Liver (tissue), 9 donors: ENCODE measurements around the gene FARSA. TPM values are rescaled to one million over a fixed set of nuclear protein-coding genes. Genes with fewer than 3 reads are reported as not detected.

ENCODE experiments used
- DNase-seq: peaks from one replicate; pipeline ENCODE4 v3.0.0-alpha.2; 2017; ENCODE audit warnings: low spot score
- H3K27ac ChIP-seq, 2 donors: one replicate each; pipeline ENCODE4 v1.7.0; 2013; ENCODE audit warnings: inconsistent platforms in 2 of 2, low read length in 2 of 2, control low read depth in 1 of 2, low read depth in 1 of 2, mild to moderate bottlenecking in 1 of 2
- H3K27me3 ChIP-seq, 4 donors: one replicate each; pipeline versions ENCODE4 v1.6.1 to v1.7.0; 2013; ENCODE audit warnings: low read length in 3 of 4, inconsistent platforms in 1 of 4, mild to moderate bottlenecking in 1 of 4, moderate library complexity in 1 of 4; ENCODE audit not compliant: control insufficient read depth in 4 of 4, insufficient read depth in 4 of 4
- H3K36me3 ChIP-seq, 4 donors: one replicate each; pipeline versions ENCODE4 v1.6.1 to v1.7.0; 2013; ENCODE audit warnings: low read length in 3 of 4, mild to moderate bottlenecking in 3 of 4, low read depth in 1 of 4, moderate library complexity in 1 of 4; ENCODE audit not compliant: control insufficient read depth in 4 of 4, insufficient read depth in 3 of 4
- H3K4me1 ChIP-seq, 4 donors: one replicate each; pipeline versions ENCODE4 v1.6.1 to v1.7.0; 2013; ENCODE audit warnings: low read length in 3 of 4, mild to moderate bottlenecking in 3 of 4, moderate library complexity in 1 of 4; ENCODE audit not compliant: control insufficient read depth in 4 of 4, insufficient read depth in 4 of 4
- H3K4me3 ChIP-seq, 3 donors: one replicate each; pipeline versions ENCODE4 v1.6.1 to v1.7.0; 2013; ENCODE audit warnings: low read length in 3 of 3, control low read depth in 1 of 3, low read depth in 1 of 3, mild to moderate bottlenecking in 1 of 3
- H3K9ac ChIP-seq, 2 donors: one replicate each; pipeline ENCODE4 v1.7.0; 2013; ENCODE audit warnings: low read length in 2 of 2, mild to moderate bottlenecking in 2 of 2, moderate library complexity in 2 of 2, control low read depth in 1 of 2, low read depth in 1 of 2
- H3K9me3 ChIP-seq, 4 donors: one replicate each; pipeline versions ENCODE4 v1.6.1 to v1.7.0; 2013; ENCODE audit warnings: low read length in 3 of 4; ENCODE audit not compliant: control insufficient read depth in 4 of 4
- EGR1 ChIP-seq, 2 donors: IDR thresholded peaks; 2 replicates each; pipeline ENCODE4 v1.6.1; 2016 to 2018; ENCODE audit warnings: antibody characterized with exemption in 2 of 2, low read depth in 2 of 2
- FOXA1 ChIP-seq: IDR thresholded peaks from 2 replicates; pipeline ENCODE4 v1.6.1; 2016; ENCODE audit warnings: antibody characterized with exemption
- FOXA2 ChIP-seq: IDR thresholded peaks from 2 replicates; pipeline ENCODE4 v1.6.1; 2016; ENCODE audit warnings: antibody characterized with exemption
- GABPA ChIP-seq, 2 donors: IDR thresholded peaks in 1 of 2; conservative IDR thresholded peaks in 1 of 2; 2 replicates each; pipeline ENCODE4 v1.6.1; 2016; ENCODE audit warnings: antibody characterized with exemption in 2 of 2, mild to moderate bottlenecking in 1 of 2, moderate library complexity in 1 of 2
- HNF4A ChIP-seq, 2 donors: conservative IDR thresholded peaks; 2 replicates each; pipeline ENCODE4 v1.6.1; 2016; ENCODE audit warnings: antibody characterized with exemption in 2 of 2, mild to moderate bottlenecking in 2 of 2
- HNF4G ChIP-seq: IDR thresholded peaks from 2 replicates; pipeline ENCODE4 v1.6.1; 2016; ENCODE audit warnings: antibody characterized with exemption
- JUND ChIP-seq, 2 donors: IDR thresholded peaks; 2 replicates each; pipeline ENCODE4 v1.6.1; 2016; ENCODE audit warnings: antibody characterized with exemption in 2 of 2
- NR2F2 ChIP-seq: IDR thresholded peaks from 2 replicates; pipeline ENCODE4 v1.6.1; 2016; ENCODE audit warnings: antibody characterized with exemption
- RAD21 ChIP-seq, 2 donors: IDR thresholded peaks; 2 replicates each; pipeline ENCODE4 v1.6.1; 2016; ENCODE audit warnings: antibody characterized with exemption in 2 of 2, mild to moderate bottlenecking in 2 of 2
- RXRA ChIP-seq, 2 donors: IDR thresholded peaks; 2 replicates each; pipeline ENCODE4 v1.6.1; 2017 to 2018; ENCODE audit warnings: antibody characterized with exemption in 2 of 2, mild to moderate bottlenecking in 1 of 2
- SP1 ChIP-seq: IDR thresholded peaks from 2 replicates; pipeline ENCODE4 v1.6.1; 2018; ENCODE audit warnings: antibody characterized with exemption, mild to moderate bottlenecking
- TAF1 ChIP-seq: conservative IDR thresholded peaks from 2 replicates; pipeline ENCODE4 v1.6.1; 2016; ENCODE audit warnings: antibody characterized with exemption, mild to moderate bottlenecking
- YY1 ChIP-seq: IDR thresholded peaks from 2 replicates; pipeline ENCODE4 v1.6.1; 2016; ENCODE audit warnings: antibody characterized with exemption, mild to moderate bottlenecking
- WGBS: extraction: QIAGEN DNeasy Blood & Tissue Kit; methylation state at CpG from one replicate; pipeline ENCODE4 v1.1.7; 2013; 5-methylcytosine and 5-hydroxymethylcytosine counted together
- polyA plus RNA-seq, 2 donors: library from polyadenylated mRNA; stranded (reverse) in 1 of 2; unstranded in 1 of 2; fragments of 200-250 nt in 1 of 2; fragments of >200 nt in 1 of 2; fragmentation: Nextera tagmentation in 1 of 2; extraction: Ambion mirVana in 1 of 2; gene quantifications; one replicate each; pipeline versions ENCODE4 v1.2.1 to v1.2.3, GENCODE V29; 2013 to 2015
- total RNA-seq, 2 donors: library from RNA; depleted of rRNA; stranded (reverse); fragments of >200 nt; gene quantifications; one replicate each; pipeline ENCODE4 v1.2.3, GENCODE V29; 2014
- TF ChIP-seq, protein P1 (sequence below): IDR thresholded peaks from 2 replicates; pipeline ENCODE4 v1.6.1; 2016; ENCODE audit warnings: antibody characterized with exemption, mild to moderate bottlenecking
- TF ChIP-seq, protein P2 (sequence below): fragments of 150-350 bp; IDR thresholded peaks from 2 replicates; pipeline ENCODE4 v1.5.1; 2017; ENCODE audit warnings: improper control_type of control experiment, low read depth, low read length; ENCODE audit not compliant: missing input control
- TF ChIP-seq, protein P3 (sequence below): IDR thresholded peaks from 2 replicates; pipeline ENCODE4 v1.6.1; 2016; ENCODE audit warnings: antibody characterized with exemption
- TF ChIP-seq, protein P4 (sequence below): IDR thresholded peaks from 2 replicates; pipeline ENCODE4 v1.6.1; 2016; ENCODE audit warnings: antibody characterized with exemption
- TF ChIP-seq, protein P5 (sequence below): IDR thresholded peaks from 2 replicates; pipeline ENCODE4 v1.6.1; 2016; ENCODE audit warnings: antibody characterized with exemption
- donor health status: healthy.
- donor health status: healthy.
- donor health status: healthy.
- donor health status: healthy.
- donor health status: healthy.

FARSA gene
- total and polyA plus RNA-seq, 4 donors: 29.8 to 50.1 (median 34.3) TPM

DNA sequence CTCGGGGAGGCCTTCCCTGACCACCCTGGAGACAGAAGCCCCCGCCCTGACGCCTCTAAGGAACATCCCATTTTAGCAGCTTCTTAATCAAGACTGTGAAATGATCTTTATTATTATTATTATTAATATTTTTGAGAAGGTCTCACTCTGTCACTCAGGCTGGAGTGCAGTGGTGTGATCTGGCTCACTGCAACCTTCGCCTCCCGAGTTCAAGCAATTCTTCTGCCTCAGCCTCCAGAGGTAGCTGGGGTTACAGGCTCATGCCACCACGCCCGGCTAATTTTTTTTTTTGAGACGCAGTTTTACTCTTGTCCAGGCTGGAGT, 32.3 kb upstream of the FARSA start:
- 53% methylated on average over 8 of the region's 8 CpGs for WGBS
- Histone ChIP-seq H3K9me3 (no peaks in the 10 kb centered on the region), H3K9ac (peak overlapping the region in 1 of 2 donors; percentile 84), H3K4me1 (peaks cover 0 to 15% (median 10%) of the 10 kb centered on the region in 4 donors), H3K27me3 (no peaks in the 10 kb centered on the region), H3K4me3 (peak overlapping the region in 1 of 3 donors; percentile 44), H3K36me3 (no peaks in the 10 kb centered on the region), H3K27ac (no peak overlapping the region)
- no peak for DNase-seq
- TF ChIP-seq GABPA (IDR thresholded peaks at IDR 0.05 in 1 of 2, conservative IDR thresholded peaks at IDR 0.05 in 1 of 2) (no peak), HNF4G (no peak), FOXA1 (no peak), EGR1 (IDR thresholded peaks at IDR 0.05; ENCODE audit: low read depth in 2 of 2) (no peak), HNF4A (conservative IDR thresholded peaks at IDR 0.05) (no peak), RXRA (IDR thresholded peaks at IDR 0.05) (no peak), NR2F2 (no peak), TAF1 (no peak), JUND (IDR thresholded peaks at IDR 0.05) (no peak), YY1 (no peak), FOXA2 (no peak), RAD21 (IDR thresholded peaks at IDR 0.05) (no peak), SP1 (no peak)
- TF ChIP-seq, protein P1, sequence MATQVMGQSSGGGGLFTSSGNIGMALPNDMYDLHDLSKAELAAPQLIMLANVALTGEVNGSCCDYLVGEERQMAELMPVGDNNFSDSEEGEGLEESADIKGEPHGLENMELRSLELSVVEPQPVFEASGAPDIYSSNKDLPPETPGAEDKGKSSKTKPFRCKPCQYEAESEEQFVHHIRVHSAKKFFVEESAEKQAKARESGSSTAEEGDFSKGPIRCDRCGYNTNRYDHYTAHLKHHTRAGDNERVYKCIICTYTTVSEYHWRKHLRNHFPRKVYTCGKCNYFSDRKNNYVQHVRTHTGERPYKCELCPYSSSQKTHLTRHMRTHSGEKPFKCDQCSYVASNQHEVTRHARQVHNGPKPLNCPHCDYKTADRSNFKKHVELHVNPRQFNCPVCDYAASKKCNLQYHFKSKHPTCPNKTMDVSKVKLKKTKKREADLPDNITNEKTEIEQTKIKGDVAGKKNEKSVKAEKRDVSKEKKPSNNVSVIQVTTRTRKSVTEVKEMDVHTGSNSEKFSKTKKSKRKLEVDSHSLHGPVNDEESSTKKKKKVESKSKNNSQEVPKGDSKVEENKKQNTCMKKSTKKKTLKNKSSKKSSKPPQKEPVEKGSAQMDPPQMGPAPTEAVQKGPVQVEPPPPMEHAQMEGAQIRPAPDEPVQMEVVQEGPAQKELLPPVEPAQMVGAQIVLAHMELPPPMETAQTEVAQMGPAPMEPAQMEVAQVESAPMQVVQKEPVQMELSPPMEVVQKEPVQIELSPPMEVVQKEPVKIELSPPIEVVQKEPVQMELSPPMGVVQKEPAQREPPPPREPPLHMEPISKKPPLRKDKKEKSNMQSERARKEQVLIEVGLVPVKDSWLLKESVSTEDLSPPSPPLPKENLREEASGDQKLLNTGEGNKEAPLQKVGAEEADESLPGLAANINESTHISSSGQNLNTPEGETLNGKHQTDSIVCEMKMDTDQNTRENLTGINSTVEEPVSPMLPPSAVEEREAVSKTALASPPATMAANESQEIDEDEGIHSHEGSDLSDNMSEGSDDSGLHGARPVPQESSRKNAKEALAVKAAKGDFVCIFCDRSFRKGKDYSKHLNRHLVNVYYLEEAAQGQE: no peak
- TF ChIP-seq, protein P2, sequence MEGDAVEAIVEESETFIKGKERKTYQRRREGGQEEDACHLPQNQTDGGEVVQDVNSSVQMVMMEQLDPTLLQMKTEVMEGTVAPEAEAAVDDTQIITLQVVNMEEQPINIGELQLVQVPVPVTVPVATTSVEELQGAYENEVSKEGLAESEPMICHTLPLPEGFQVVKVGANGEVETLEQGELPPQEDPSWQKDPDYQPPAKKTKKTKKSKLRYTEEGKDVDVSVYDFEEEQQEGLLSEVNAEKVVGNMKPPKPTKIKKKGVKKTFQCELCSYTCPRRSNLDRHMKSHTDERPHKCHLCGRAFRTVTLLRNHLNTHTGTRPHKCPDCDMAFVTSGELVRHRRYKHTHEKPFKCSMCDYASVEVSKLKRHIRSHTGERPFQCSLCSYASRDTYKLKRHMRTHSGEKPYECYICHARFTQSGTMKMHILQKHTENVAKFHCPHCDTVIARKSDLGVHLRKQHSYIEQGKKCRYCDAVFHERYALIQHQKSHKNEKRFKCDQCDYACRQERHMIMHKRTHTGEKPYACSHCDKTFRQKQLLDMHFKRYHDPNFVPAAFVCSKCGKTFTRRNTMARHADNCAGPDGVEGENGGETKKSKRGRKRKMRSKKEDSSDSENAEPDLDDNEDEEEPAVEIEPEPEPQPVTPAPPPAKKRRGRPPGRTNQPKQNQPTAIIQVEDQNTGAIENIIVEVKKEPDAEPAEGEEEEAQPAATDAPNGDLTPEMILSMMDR: no peak
- TF ChIP-seq, protein P3, sequence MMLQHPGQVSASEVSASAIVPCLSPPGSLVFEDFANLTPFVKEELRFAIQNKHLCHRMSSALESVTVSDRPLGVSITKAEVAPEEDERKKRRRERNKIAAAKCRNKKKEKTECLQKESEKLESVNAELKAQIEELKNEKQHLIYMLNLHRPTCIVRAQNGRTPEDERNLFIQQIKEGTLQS: no peak
- TF ChIP-seq, protein P4, sequence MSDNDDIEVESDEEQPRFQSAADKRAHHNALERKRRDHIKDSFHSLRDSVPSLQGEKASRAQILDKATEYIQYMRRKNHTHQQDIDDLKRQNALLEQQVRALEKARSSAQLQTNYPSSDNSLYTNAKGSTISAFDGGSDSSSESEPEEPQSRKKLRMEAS: no peak
- TF ChIP-seq, protein P5, sequence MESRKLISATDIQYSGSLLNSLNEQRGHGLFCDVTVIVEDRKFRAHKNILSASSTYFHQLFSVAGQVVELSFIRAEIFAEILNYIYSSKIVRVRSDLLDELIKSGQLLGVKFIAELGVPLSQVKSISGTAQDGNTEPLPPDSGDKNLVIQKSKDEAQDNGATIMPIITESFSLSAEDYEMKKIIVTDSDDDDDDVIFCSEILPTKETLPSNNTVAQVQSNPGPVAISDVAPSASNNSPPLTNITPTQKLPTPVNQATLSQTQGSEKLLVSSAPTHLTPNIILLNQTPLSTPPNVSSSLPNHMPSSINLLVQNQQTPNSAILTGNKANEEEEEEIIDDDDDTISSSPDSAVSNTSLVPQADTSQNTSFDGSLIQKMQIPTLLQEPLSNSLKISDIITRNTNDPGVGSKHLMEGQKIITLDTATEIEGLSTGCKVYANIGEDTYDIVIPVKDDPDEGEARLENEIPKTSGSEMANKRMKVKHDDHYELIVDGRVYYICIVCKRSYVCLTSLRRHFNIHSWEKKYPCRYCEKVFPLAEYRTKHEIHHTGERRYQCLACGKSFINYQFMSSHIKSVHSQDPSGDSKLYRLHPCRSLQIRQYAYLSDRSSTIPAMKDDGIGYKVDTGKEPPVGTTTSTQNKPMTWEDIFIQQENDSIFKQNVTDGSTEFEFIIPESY: no peak
